ENCODE results near the gene SNX22. TPM values are rescaled to one million over a fixed set of nuclear protein-coding genes. Genes with fewer than 3 reads are reported as not detected.

SNX22 gene
- total RNA-seq, 1 experiment from 2014 or later = 0.91 TPM

GRCh38 chr15:64136347-64136746 lies 15.2 kb upstream of the SNX22 start:
- POLR2A ChIA-PET = no interaction called here
- no peaks in the 10 kb centered on the region for H3K9me3 Mint-ChIP-seq (ENCODE audit: unreplicated experiment)
- TF ChIP-seq CTCF (IDR thresholded peaks at IDR 0.05; ENCODE audit: insufficient read depth in 1 of 2, low read depth in 1 of 2, low read length in 1 of 2, severe bottlenecking in 1 of 2, unreplicated experiment in 1 of 2) = no peak
- H3K9me3 ChIP-seq = no peaks in the 10 kb centered on the region
- CTCF ChIA-PET = interaction anchor here (1.0 kb wide), 1 partner anchor 17 kb away, joined by 3 read pairs; no protein-coding TSS in a partner anchor
- no peak overlapping the region for H3K4me3 ChIP-seq (ENCODE audit: low read depth, low read length)
- H3K27ac Mint-ChIP-seq (ENCODE audit: unreplicated experiment) = no peak overlapping the region
- H3K36me3 Mint-ChIP-seq (ENCODE audit: insufficient read depth, unreplicated experiment) = peaks cover 22% of the 10 kb centered on the region
- no peaks in the 10 kb centered on the region for H3K4me1 ChIP-seq
- DNase-seq = no peak
- intact Hi-C loops (cut with micrococcal nuclease; ENCODE audit: unreplicated experiment) = no loop called here
- no TSS peak for BruUV-seq (replicated peaks)
- H3K27me3 ChIP-seq (replicated peaks; ENCODE audit: control insufficient read depth, insufficient read depth, low read length) = no peaks in the 10 kb centered on the region
- no peak overlapping the region for H3K4me3 Mint-ChIP-seq (ENCODE audit: unreplicated experiment)
- no peaks in the 10 kb centered on the region; the same call in 1 of the 2 replicates for H3K36me3 ChIP-seq (ENCODE audit: control insufficient read depth, insufficient read depth, low read length)
- no peaks in the 10 kb centered on the region for H3K4me1 Mint-ChIP-seq (ENCODE audit: low read depth, unreplicated experiment)
- H3K27me3 Mint-ChIP-seq (ENCODE audit: insufficient read depth, unreplicated experiment) = no peaks in the 10 kb centered on the region

GRCh38 chr15:64137226-64137833 lies 14.2 kb upstream of the SNX22 start:
- POLR2A ChIA-PET = no interaction called here
- H3K27ac Mint-ChIP-seq (ENCODE audit: unreplicated experiment) = no peak overlapping the region
- H3K36me3 Mint-ChIP-seq (ENCODE audit: insufficient read depth, unreplicated experiment) = peaks cover 26% of the 10 kb centered on the region
- Histone ChIP-seq H3K4me3 (ENCODE audit: low read depth, low read length) (no peak overlapping the region), H3K9me3 (no peaks in the 10 kb centered on the region), H3K4me1 (no peaks in the 10 kb centered on the region), H3K36me3 (ENCODE audit: control insufficient read depth, insufficient read depth, low read length) (no peaks in the 10 kb centered on the region), H3K27me3 (replicated peaks; ENCODE audit: control insufficient read depth, insufficient read depth, low read length) (no peaks in the 10 kb centered on the region)
- CTCF ChIA-PET = no interaction called here
- TF ChIP-seq CTCF (IDR thresholded peaks at IDR 0.05; ENCODE audit: insufficient read depth in 1 of 2, low read depth in 1 of 2, low read length in 1 of 2, severe bottlenecking in 1 of 2, unreplicated experiment in 1 of 2) = no peak
- no peak overlapping the region for H3K4me3 Mint-ChIP-seq (ENCODE audit: unreplicated experiment)
- no peaks in the 10 kb centered on the region for H3K4me1 Mint-ChIP-seq (ENCODE audit: low read depth, unreplicated experiment)
- no TSS peak for BruUV-seq (replicated peaks)
- intact Hi-C loops (cut with micrococcal nuclease; ENCODE audit: unreplicated experiment) = no loop called here
- H3K9me3 Mint-ChIP-seq (ENCODE audit: unreplicated experiment) = no peaks in the 10 kb centered on the region
- no peak for DNase-seq
- no peaks in the 10 kb centered on the region for H3K27me3 Mint-ChIP-seq (ENCODE audit: insufficient read depth, unreplicated experiment)

GRCh38 chr15:64138331-64138941 lies 13.1 kb upstream of the SNX22 start:
- Histone ChIP-seq H3K27me3 (replicated peaks; ENCODE audit: control insufficient read depth, insufficient read depth, low read length) (no peaks in the 10 kb centered on the region), H3K36me3 (ENCODE audit: control insufficient read depth, insufficient read depth, low read length) (no peaks in the 10 kb centered on the region), H3K4me3 (ENCODE audit: low read depth, low read length) (no peak overlapping the region), H3K9me3 (no peaks in the 10 kb centered on the region), H3K4me1 (no peaks in the 10 kb centered on the region)
- ChIA-PET CTCF (interaction anchor here (0.9 kb wide), 1 partner anchor 15 kb away, joined by 3 read pairs; no protein-coding TSS in a partner anchor), POLR2A (no interaction called here)
- Mint-ChIP-seq H3K4me1 (ENCODE audit: low read depth, unreplicated experiment) (no peaks in the 10 kb centered on the region), H3K4me3 (ENCODE audit: unreplicated experiment) (no peak overlapping the region), H3K9me3 (ENCODE audit: unreplicated experiment) (no peaks in the 10 kb centered on the region), H3K27me3 (ENCODE audit: insufficient read depth, unreplicated experiment) (no peaks in the 10 kb centered on the region), H3K27ac (ENCODE audit: unreplicated experiment) (no peak overlapping the region), H3K36me3 (ENCODE audit: insufficient read depth, unreplicated experiment) (peaks cover 29% of the 10 kb centered on the region)
- BruUV-seq (replicated peaks) = no TSS peak
- no peak for DNase-seq
- intact Hi-C loops (cut with micrococcal nuclease; ENCODE audit: unreplicated experiment) = no loop called here
- no peak for TF ChIP-seq CTCF (IDR thresholded peaks at IDR 0.05; ENCODE audit: insufficient read depth in 1 of 2, low read depth in 1 of 2, low read length in 1 of 2, severe bottlenecking in 1 of 2, unreplicated experiment in 1 of 2)

Data from Caco-2 (cell line).